ENCODE measurements around the gene RXRG.

GRCh38 chr1:165351863-165352441, 93.0 kb downstream of the RXRG start:
- TF ChIP-seq POLR2AphosphoS5 (IDR thresholded peaks at IDR 0.05): no peak
- TF ChIP-seq CTCF (IDR thresholded peaks at IDR 0.05 in 8 of 11, conservative IDR thresholded peaks at IDR 0.05 in 3 of 11): no peak

All from spleen (tissue), 7 donors.